GM12875 (cell line): ENCODE data around the gene SETBP1.

Source experiments
- H3K4me3 ChIP-seq: one replicate; pipeline ENCODE4 v1.5.1; 2011; ENCODE audit warnings: low read depth, low read length, control low read depth
- TF ChIP-seq, protein P1 (sequence below): IDR thresholded peaks from 2 replicates; pipeline ENCODE4 v1.5.1; 2011; ENCODE audit warnings: low read depth, mild to moderate bottlenecking, control low read depth, inconsistent platforms, low read length, moderate library complexity, borderline replicate concordance; ENCODE audit not compliant: insufficient read depth

The SETBP1 gene

DNA sequence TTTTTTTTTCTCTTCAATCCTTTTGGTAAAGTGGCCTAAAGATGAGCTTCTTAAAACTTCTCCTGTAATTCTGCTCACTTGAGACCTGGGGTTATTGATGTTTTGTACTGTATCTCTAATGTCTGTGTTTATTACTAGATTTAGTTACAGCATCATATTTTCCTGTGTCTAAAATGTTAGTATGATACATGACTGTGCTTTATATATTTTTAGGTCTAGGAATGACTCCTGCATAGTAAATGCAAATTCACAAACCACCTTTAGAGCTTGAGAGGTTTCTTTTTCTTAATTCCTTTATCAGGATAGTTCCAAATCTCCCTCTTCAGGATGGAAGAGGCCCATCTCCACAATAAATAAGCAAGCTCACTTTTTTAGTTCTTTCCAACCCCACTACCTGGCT is 197.6 kb downstream of the SETBP1 start:
- H3K4me3 ChIP-seq, result no peak overlapping the region
- TF ChIP-seq, protein P1, sequence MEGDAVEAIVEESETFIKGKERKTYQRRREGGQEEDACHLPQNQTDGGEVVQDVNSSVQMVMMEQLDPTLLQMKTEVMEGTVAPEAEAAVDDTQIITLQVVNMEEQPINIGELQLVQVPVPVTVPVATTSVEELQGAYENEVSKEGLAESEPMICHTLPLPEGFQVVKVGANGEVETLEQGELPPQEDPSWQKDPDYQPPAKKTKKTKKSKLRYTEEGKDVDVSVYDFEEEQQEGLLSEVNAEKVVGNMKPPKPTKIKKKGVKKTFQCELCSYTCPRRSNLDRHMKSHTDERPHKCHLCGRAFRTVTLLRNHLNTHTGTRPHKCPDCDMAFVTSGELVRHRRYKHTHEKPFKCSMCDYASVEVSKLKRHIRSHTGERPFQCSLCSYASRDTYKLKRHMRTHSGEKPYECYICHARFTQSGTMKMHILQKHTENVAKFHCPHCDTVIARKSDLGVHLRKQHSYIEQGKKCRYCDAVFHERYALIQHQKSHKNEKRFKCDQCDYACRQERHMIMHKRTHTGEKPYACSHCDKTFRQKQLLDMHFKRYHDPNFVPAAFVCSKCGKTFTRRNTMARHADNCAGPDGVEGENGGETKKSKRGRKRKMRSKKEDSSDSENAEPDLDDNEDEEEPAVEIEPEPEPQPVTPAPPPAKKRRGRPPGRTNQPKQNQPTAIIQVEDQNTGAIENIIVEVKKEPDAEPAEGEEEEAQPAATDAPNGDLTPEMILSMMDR, result no peak

GRCh38 chr18:44880170-44880569 is 199.5 kb downstream of the SETBP1 start:
- TF ChIP-seq, protein P1, result no peak
- H3K4me3 ChIP-seq, result no peak overlapping the region

- TF ChIP-seq, protein P1, result no peak
- H3K4me3 ChIP-seq, result no peak overlapping the region
These were observed 200.9 kb downstream of the SETBP1 start for GRCh38 chr18:44881461-44882162.

DNA sequence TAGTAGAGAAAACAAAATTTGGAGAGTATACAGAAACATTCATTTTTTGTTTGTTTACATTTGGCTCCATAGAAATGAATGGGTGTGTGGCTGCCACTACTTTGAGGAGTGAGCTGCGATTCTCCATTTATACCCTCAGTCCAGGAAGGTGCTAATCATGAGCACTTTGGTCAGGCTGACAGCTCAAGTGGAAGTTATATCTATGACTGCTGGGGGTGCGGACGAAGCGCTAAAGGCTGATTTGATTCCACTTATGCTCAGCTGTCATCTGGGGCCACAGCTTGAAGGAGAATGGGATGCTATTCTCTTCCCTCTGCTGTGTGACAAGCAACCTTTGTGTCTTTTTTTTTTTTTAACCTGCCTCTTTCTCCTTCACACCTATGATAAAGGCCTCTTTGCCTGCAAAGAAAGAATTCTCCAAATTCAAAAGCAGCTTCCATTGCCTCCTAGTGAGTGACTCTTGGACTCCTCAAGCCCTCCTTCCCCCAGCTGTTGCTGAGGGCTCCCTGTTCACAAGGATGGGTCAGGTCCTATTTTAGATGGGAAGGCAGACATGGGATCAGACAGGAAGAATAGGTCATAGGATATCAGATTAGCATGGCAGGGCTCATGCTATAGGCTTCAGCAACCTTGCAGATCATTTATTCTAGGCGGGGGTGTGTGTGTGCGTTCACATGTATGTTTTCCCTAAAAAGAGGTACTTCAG is 201.6 kb downstream of the SETBP1 start:
- no peak overlapping the region for H3K4me3 ChIP-seq
- TF ChIP-seq, protein P1, result no peak

DNA sequence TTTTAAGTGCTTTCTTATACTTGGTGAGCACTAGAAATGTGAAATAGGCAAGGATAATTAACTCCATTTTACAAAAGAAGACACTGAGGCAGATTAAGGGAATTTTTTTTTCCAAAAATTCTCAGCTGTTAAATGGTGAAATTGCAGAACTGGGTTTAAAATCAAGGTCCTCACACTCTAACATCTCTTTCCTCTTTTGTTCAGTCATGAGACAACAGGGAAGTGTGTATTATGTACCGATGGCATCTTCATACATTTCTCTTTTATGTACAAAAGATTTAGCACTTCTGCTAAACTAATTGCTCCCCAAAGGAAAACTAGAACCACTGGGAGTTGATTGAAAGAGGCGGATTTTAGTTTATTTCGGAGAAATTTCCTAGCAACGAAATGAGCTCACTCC is 203.0 kb downstream of the SETBP1 start:
- TF ChIP-seq, protein P1, result no peak
- no peak overlapping the region for H3K4me3 ChIP-seq

DNA sequence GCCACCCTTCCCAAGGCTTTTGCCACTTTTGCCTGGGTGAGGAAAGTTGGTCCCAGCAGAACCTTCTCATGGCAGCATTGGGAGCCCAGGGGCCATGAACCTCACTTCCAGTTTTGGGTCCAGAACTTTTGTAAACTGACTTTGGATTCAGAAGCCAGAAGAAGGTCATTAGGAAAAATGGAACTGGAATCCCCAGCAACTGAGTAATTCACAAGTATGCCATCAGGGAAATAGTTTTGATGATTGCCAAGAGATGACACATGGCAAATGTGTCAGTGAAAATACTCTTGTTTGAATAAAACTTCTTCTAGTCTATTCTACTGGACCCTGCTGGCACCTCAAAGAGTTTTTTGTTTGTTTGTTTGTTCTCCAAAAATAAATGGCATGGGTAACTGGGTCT is 203.7 kb downstream of the SETBP1 start:
- TF ChIP-seq, protein P1, result no peak
- no peak overlapping the region for H3K4me3 ChIP-seq

DNA sequence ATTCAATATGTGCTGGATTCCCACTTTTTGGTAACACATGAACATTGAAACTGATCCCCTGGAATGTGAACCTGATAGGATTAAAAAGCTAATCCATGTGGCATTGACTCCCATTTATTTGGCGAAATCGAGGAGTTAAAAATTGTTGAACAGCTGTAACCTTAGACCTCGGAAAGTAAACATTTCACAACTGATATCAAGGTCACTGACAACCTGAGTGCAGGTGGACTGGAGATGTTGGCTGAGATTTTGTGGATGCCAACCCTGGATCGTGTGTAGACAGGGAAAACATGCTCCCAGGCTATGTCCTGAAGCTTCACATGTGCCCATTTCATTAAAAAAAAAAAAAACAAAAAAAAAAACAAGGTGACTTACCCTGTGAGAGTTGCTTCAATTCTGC is 204.8 kb downstream of the SETBP1 start:
- H3K4me3 ChIP-seq, result no peak overlapping the region
- TF ChIP-seq, protein P1, result no peak
